H9 (cell line): Measurements from ENCODE around the gene FHOD1. TPM values are rescaled to one million over a fixed set of nuclear protein-coding genes. Genes with fewer than 3 reads are reported as not detected.

Experiments used
- DNase-seq: peaks from one replicate; pipeline ENCODE4 v3.0.0-alpha.2; 2017
- H2AFZ ChIP-seq: one replicate; pipeline ENCODE4 v1.6.1; 2013; ENCODE audit warnings: mild to moderate bottlenecking, low read length, control low read depth, moderate library complexity
- H2AK5ac ChIP-seq: 2 replicates; pipeline ENCODE4 v1.6.1; 2013; ENCODE audit warnings: low read length, control low read depth, mixed read lengths; ENCODE audit not compliant: insufficient read length
- H2BK120ac ChIP-seq: one replicate; pipeline ENCODE4 v1.6.1; 2013; ENCODE audit warnings: low read depth, mild to moderate bottlenecking, low read length, control low read depth, inconsistent platforms; ENCODE audit not compliant: poor library complexity, severe bottlenecking
- H2BK12ac ChIP-seq: 2 replicates; pipeline ENCODE4 v1.6.1; 2013; ENCODE audit warnings: low read length, control low read depth, mixed read lengths, low read depth; ENCODE audit not compliant: insufficient read length
- H2BK15ac ChIP-seq: 2 replicates; pipeline ENCODE4 v1.6.1; 2013; ENCODE audit warnings: low read depth, low read length, control low read depth
- H2BK20ac ChIP-seq: one replicate; pipeline ENCODE4 v1.6.1; 2013; ENCODE audit warnings: low read depth, mild to moderate bottlenecking, low read length, control low read depth, inconsistent platforms; ENCODE audit not compliant: poor library complexity, severe bottlenecking
- H2BK5ac ChIP-seq: 2 replicates; pipeline ENCODE4 v1.6.1; 2013; ENCODE audit warnings: low read length, control low read depth, mixed read lengths; ENCODE audit not compliant: insufficient read length
- H3K14ac ChIP-seq: 2 replicates; pipeline ENCODE4 v1.6.1; 2013; ENCODE audit warnings: low read length, control low read depth; ENCODE audit not compliant: insufficient read depth
- H3K18ac ChIP-seq: 2 replicates; pipeline ENCODE4 v1.6.1; 2013; ENCODE audit warnings: low read depth, mild to moderate bottlenecking, mixed read lengths, low read length, control low read depth; ENCODE audit not compliant: insufficient read length
- H3K23ac ChIP-seq: 2 replicates; pipeline ENCODE4 v1.6.1; 2013; ENCODE audit warnings: low read length, control low read depth, mixed read lengths, low read depth; ENCODE audit not compliant: insufficient read length
- H3K23me2 ChIP-seq: 2 replicates; pipeline ENCODE4 v1.6.1; 2013; ENCODE audit warnings: low read depth, mild to moderate bottlenecking, mixed read lengths, low read length, control low read depth; ENCODE audit not compliant: insufficient read length, poor library complexity, severe bottlenecking
- H3K27ac ChIP-seq: 2 replicates; pipeline ENCODE4 v1.5.1; 2013; ENCODE audit warnings: low read length, control low read depth, mixed read lengths, low read depth; ENCODE audit not compliant: insufficient read length
- H3K27me3 ChIP-seq: 2 replicates; pipeline ENCODE4 v1.6.1; 2013; ENCODE audit warnings: low read length, control low read depth, inconsistent platforms; ENCODE audit not compliant: insufficient read depth
- H3K4ac ChIP-seq: 2 replicates; pipeline ENCODE4 v1.6.1; 2013; ENCODE audit warnings: low read depth, mild to moderate bottlenecking, control low read depth, inconsistent platforms, low read length, moderate library complexity
- H3K4me1 ChIP-seq: 2 replicates; pipeline ENCODE4 v1.6.1; 2013; ENCODE audit warnings: low read length, control low read depth, inconsistent platforms; ENCODE audit not compliant: insufficient read depth
- H3K4me2 ChIP-seq: 2 replicates; pipeline ENCODE4 v1.6.1; 2013; ENCODE audit warnings: low read length, control low read depth, mixed read lengths; ENCODE audit not compliant: insufficient read length, insufficient read depth
- H3K56ac ChIP-seq: 2 replicates; pipeline ENCODE4 v1.6.1; 2013; ENCODE audit warnings: low read depth, mild to moderate bottlenecking, mixed read lengths, low read length, control low read depth; ENCODE audit not compliant: insufficient read length
- H3K79me1 ChIP-seq: 2 replicates; pipeline ENCODE4 v1.6.1; 2013; ENCODE audit warnings: low read depth, mild to moderate bottlenecking, moderate library complexity, low read length, control low read depth, inconsistent platforms; ENCODE audit not compliant: insufficient read depth, poor library complexity, severe bottlenecking
- H3K79me2 ChIP-seq: 2 replicates; pipeline ENCODE4 v1.6.1; 2013; ENCODE audit warnings: low read length, control low read depth, inconsistent platforms; ENCODE audit not compliant: insufficient read depth
- H3K9ac ChIP-seq: 2 replicates; pipeline ENCODE4 v1.6.1; 2013; ENCODE audit warnings: low read length, control low read depth, mixed read lengths; ENCODE audit not compliant: insufficient read length; ENCODE audit errors: extremely low read depth
- H3K9me3 ChIP-seq: one replicate; pipeline ENCODE4 v1.6.1; 2013; ENCODE audit warnings: low read depth, low read length, inconsistent platforms; ENCODE audit not compliant: control insufficient read depth
- H3T11ph ChIP-seq: one replicate; pipeline ENCODE4 v1.6.1; 2013; ENCODE audit warnings: mild to moderate bottlenecking, low read length, control low read depth, inconsistent platforms
- H4K20me1 ChIP-seq: one replicate; pipeline ENCODE4 v1.6.1; 2013; ENCODE audit not compliant: control insufficient read depth, insufficient read length, insufficient read depth
- H4K5ac ChIP-seq: 2 replicates; pipeline ENCODE4 v1.6.1; 2013; ENCODE audit warnings: low read depth, mild to moderate bottlenecking, mixed read lengths, low read length, control low read depth; ENCODE audit not compliant: insufficient read length
- H4K8ac ChIP-seq: replicated peaks from 2 replicates; pipeline ENCODE4 v1.6.1; 2013; ENCODE audit warnings: low read length, control low read depth, mixed read lengths, low read depth; ENCODE audit not compliant: insufficient read length
- H4K91ac ChIP-seq: 2 replicates; pipeline ENCODE4 v1.6.1; 2013; ENCODE audit warnings: low read depth, mild to moderate bottlenecking, moderate library complexity, mixed read lengths, low read length, control low read depth; ENCODE audit not compliant: insufficient read length
- H3K27ac Mint-ChIP-seq, 3 experiments: 2 replicates in 2 of 3; 3 replicates in 1 of 3; pipeline ENCODE4 v1.8.0; 2020 to 2021; ENCODE audit warnings: mixed read lengths in 3 of 3, mild to moderate bottlenecking in 1 of 3, moderate library complexity in 1 of 3
- H3K27me3 Mint-ChIP-seq: 2 replicates; pipeline ENCODE4 v1.8.0; 2021; ENCODE audit warnings: low read depth, mild to moderate bottlenecking, moderate library complexity, mixed read lengths
- H3K36me3 Mint-ChIP-seq, 3 experiments: 2 replicates in 2 of 3; 3 replicates in 1 of 3; pipeline ENCODE4 v1.8.0; 2020 to 2021; ENCODE audit warnings: low read depth in 3 of 3, mixed read lengths in 3 of 3; ENCODE audit not compliant: insufficient read depth in 1 of 3
- H3K4me1 Mint-ChIP-seq, 2 experiments: 2 replicates each; pipeline ENCODE4 v1.8.0; 2020; ENCODE audit warnings: mixed read lengths in 2 of 2
- H3K4me3 Mint-ChIP-seq, 2 experiments: 2 replicates in 1 of 2; 3 replicates in 1 of 2; pipeline ENCODE4 v1.8.0; 2020 to 2021; ENCODE audit warnings: mild to moderate bottlenecking in 2 of 2, mixed read lengths in 2 of 2, moderate library complexity in 1 of 2
- H3K9me3 Mint-ChIP-seq, 2 experiments: 2 replicates in 1 of 2; 3 replicates in 1 of 2; pipeline ENCODE4 v1.8.0; 2020; ENCODE audit warnings: mild to moderate bottlenecking in 2 of 2, mixed read lengths in 2 of 2, moderate library complexity in 1 of 2
- CTCF ChIP-seq: fragments of 200-600 bp; sonication (generic); conservative IDR thresholded peaks from 3 replicates; pipeline ENCODE4 v1.8.0; 2021; ENCODE audit warnings: antibody characterized with exemption, mild to moderate bottlenecking
- WGBS: extraction: QIAGEN DNeasy Blood & Tissue Kit; methylation state at CpG from one replicate; pipeline ENCODE4 v1.1.7; 2013; ENCODE audit warnings: missing lambda C conversion rate, low lambda C conversion rate, mixed read lengths; ENCODE audit not compliant: insufficient read length; ENCODE audit errors: extremely low coverage; 5-methylcytosine and 5-hydroxymethylcytosine counted together
- total RNA-seq: library from RNA; stranded (reverse); gene quantifications from 2 replicates; pipeline ENCODE4 v1.2.1, GENCODE V29; 2021

FHOD1 gene
- total RNA-seq, 1 experiment from 2014 or later, result 67.0 TPM

- TF ChIP-seq CTCF, result no peak
- H3K36me3 Mint-ChIP-seq, result peaks cover 31 to 39% (median 37%) of the 10 kb centered on the region in 3 experiments
- H3K27ac Mint-ChIP-seq, result no peak overlapping the region
- Histone ChIP-seq H3K18ac (no peak overlapping the region), H3K79me1 (peaks cover 13% of the 10 kb centered on the region), H2AK5ac (no peak overlapping the region), H3K14ac (no peak overlapping the region), H2BK5ac (no peak overlapping the region), H2BK120ac (no peak overlapping the region), H4K91ac (no peak overlapping the region), H4K8ac (no peak overlapping the region), H2BK12ac (no peak overlapping the region), H3K23me2 (peaks cover 8% of the 10 kb centered on the region), H4K20me1 (no peaks in the 10 kb centered on the region), H3T11ph (no peak overlapping the region), H3K4ac (no peak overlapping the region), H3K56ac (no peak overlapping the region), H3K4me1 (no peaks in the 10 kb centered on the region), H3K27me3 (no peaks in the 10 kb centered on the region; the same call in 1 of the 2 replicates), H3K27ac (no peak overlapping the region), H3K9ac (no peak overlapping the region), H3K4me2 (peak overlapping the region; percentile 89), H2BK20ac (no peak overlapping the region), H2AFZ (no peak overlapping the region), H4K5ac (no peak overlapping the region), H2BK15ac (no peak overlapping the region), H3K23ac (no peak overlapping the region), H3K9me3 (no peaks in the 10 kb centered on the region), H3K79me2 (peaks cover 13% of the 10 kb centered on the region; the same call in 1 of the 2 replicates)
- no peaks in the 10 kb centered on the region; a peak in 1 of 5 replicates for H3K9me3 Mint-ChIP-seq
- peaks cover 8% of the 10 kb centered on the region for H3K27me3 Mint-ChIP-seq
- no CpG with 5 or more reads among the region's 9 CpGs for WGBS
- peak overlapping the region; percentile 86 to 93 for H3K4me3 Mint-ChIP-seq
- peaks cover 23 to 34% of the 10 kb centered on the region in 2 experiments for H3K4me1 Mint-ChIP-seq
- DNase-seq, result no peak
Observed at GRCh38 chr16:67191411-67191994, 55.8 kb downstream of the FHOD1 start.
